Measurements from ENCODE around the gene WNT3. TPM values are rescaled to one million over a fixed set of nuclear protein-coding genes. Genes with fewer than 3 reads are reported as not detected.

Gene WNT3
- total and polyA plus RNA-seq, 4 donors: 4.0 to 17.1 (median 10.7) TPM

- Histone ChIP-seq H3K4me3 (ENCODE audit: low read depth, low read length) (no peak overlapping the region), H3K9me3 (ENCODE audit: control insufficient read depth, insufficient read depth, low read length) (no peaks in the 10 kb centered on the region), H3K27me3 (ENCODE audit: control insufficient read depth, insufficient read depth, low read length) (peaks cover 7% of the 10 kb centered on the region), H3K36me3 (ENCODE audit: control insufficient read depth, insufficient read depth, low read length) (no peaks in the 10 kb centered on the region), H3K4me1 (ENCODE audit: control insufficient read depth, insufficient read depth, low read length) (peaks cover 25% of the 10 kb centered on the region), H3K27ac (ENCODE audit: low read depth, low read length) (no peak overlapping the region)
- no peak for DNase-seq (ENCODE audit: low read depth in 4 of 6, low spot score in 6 of 6)
- WGBS (ENCODE audit: insufficient coverage): 90% methylated on average over 3 of the region's 5 CpGs
Measured at GRCh38 chr17:46839211-46839610, 20.7 kb upstream of the WNT3 start.

GRCh38 chr17:46837521-46837920 lies 19.0 kb upstream of the WNT3 start:
- Histone ChIP-seq H3K27ac (ENCODE audit: low read depth, low read length) (no peak overlapping the region), H3K36me3 (ENCODE audit: control insufficient read depth, insufficient read depth, low read length) (no peaks in the 10 kb centered on the region), H3K27me3 (ENCODE audit: control insufficient read depth, insufficient read depth, low read length) (peaks cover 7% of the 10 kb centered on the region), H3K4me1 (ENCODE audit: control insufficient read depth, insufficient read depth, low read length) (peaks cover 42% of the 10 kb centered on the region), H3K9me3 (ENCODE audit: control insufficient read depth, insufficient read depth, low read length) (no peaks in the 10 kb centered on the region), H3K4me3 (ENCODE audit: low read depth, low read length) (no peak overlapping the region)
- no peak for DNase-seq (ENCODE audit: low read depth in 4 of 6, low spot score in 6 of 6)
- WGBS (ENCODE audit: insufficient coverage): 90% methylated on average over 3 of the region's 4 CpGs

- peaks cover 47% of the 10 kb centered on the region for H3K4me1 ChIP-seq (ENCODE audit: control insufficient read depth, insufficient read depth, low read length)
- DNase-seq (ENCODE audit: low read depth in 4 of 6, low spot score in 6 of 6): no peak
- peaks cover 5% of the 10 kb centered on the region for H3K27me3 ChIP-seq (ENCODE audit: control insufficient read depth, insufficient read depth, low read length)
- H3K9me3 ChIP-seq (ENCODE audit: control insufficient read depth, insufficient read depth, low read length): no peaks in the 10 kb centered on the region
- H3K36me3 ChIP-seq (ENCODE audit: control insufficient read depth, insufficient read depth, low read length): no peaks in the 10 kb centered on the region
- 92% methylated on average over 2 of the region's 2 CpGs for WGBS (ENCODE audit: insufficient coverage)
- no peak overlapping the region for H3K4me3 ChIP-seq (ENCODE audit: low read depth, low read length)
- no peak overlapping the region for H3K27ac ChIP-seq (ENCODE audit: low read depth, low read length)
Measured at GRCh38 chr17:46836500-46836899, 18.0 kb upstream of the WNT3 start.

GRCh38 chr17:46834846-46835245 lies 16.4 kb upstream of the WNT3 start:
- Histone ChIP-seq H3K9me3 (ENCODE audit: control insufficient read depth, insufficient read depth, low read length) (no peaks in the 10 kb centered on the region), H3K27ac (ENCODE audit: low read depth, low read length) (no peak overlapping the region), H3K36me3 (ENCODE audit: control insufficient read depth, insufficient read depth, low read length) (no peaks in the 10 kb centered on the region), H3K4me1 (ENCODE audit: control insufficient read depth, insufficient read depth, low read length) (peaks cover 48% of the 10 kb centered on the region), H3K27me3 (ENCODE audit: control insufficient read depth, insufficient read depth, low read length) (no peaks in the 10 kb centered on the region), H3K4me3 (ENCODE audit: low read depth, low read length) (no peak overlapping the region)
- no peak for DNase-seq (ENCODE audit: low read depth in 4 of 6, low spot score in 6 of 6)
- 100% methylated on average over 3 of the region's 3 CpGs for WGBS (ENCODE audit: insufficient coverage)

- Histone ChIP-seq H3K4me3 (ENCODE audit: low read depth, low read length) (no peak overlapping the region), H3K36me3 (ENCODE audit: control insufficient read depth, insufficient read depth, low read length) (no peaks in the 10 kb centered on the region), H3K9me3 (ENCODE audit: control insufficient read depth, insufficient read depth, low read length) (no peaks in the 10 kb centered on the region), H3K27ac (ENCODE audit: low read depth, low read length) (peak overlapping the region; percentile 89), H3K27me3 (ENCODE audit: control insufficient read depth, insufficient read depth, low read length) (no peaks in the 10 kb centered on the region), H3K4me1 (ENCODE audit: control insufficient read depth, insufficient read depth, low read length) (peaks cover 48% of the 10 kb centered on the region)
- DNase-seq (ENCODE audit: low read depth in 4 of 6, low spot score in 6 of 6): no peak
- 83% methylated on average over 1 of the region's 2 CpGs for WGBS (ENCODE audit: insufficient coverage)
Measured at GRCh38 chr17:46833840-46834208, 15.3 kb upstream of the WNT3 start.

DNA sequence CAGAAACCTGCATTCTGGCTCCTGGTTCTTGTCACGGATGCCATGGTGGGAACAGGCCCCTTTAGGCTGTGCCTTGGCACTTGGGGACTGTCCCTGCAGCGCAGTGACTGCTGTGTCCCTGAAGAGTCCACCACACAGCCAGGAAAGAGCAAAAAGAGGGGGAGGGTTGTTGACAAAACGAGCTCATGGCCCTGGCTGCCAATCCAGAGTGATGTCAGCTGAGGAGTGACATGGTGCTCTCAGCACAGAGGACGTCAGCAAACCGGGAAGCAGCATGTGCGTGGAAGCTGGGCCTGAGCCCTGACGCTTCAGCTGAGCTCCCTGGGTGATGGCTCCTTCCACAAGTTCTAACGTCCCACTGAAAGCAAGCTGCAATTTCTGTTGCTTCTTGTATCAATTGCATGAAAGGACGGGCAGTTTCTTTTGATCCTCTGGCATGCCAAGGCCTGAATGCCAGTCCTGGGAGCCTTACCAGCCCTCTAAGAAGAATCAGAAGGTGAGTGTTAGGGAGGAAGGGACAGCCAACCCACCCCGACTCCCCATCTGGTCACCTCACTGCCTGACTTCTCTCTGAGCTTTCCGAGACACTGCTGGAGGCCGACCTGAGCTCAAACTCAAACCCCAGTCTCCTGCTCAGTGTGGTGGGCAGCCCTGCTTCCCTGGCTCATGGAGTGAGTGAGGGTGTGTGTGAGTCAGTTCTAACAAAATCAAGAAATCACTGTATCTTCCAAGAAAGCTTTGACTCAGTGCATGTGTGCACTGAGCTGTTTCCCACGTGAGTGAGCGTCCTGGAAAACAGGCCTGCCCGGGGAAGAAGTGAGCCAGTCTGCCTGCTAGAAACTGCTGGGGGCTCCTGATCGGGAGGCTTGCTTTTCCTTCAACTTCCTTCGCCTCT lies 14.7 kb upstream of the WNT3 start:
- WGBS (ENCODE audit: insufficient coverage): 30% methylated on average over 12 of the region's 17 CpGs
- Histone ChIP-seq H3K27me3 (ENCODE audit: control insufficient read depth, insufficient read depth, low read length) (no peaks in the 10 kb centered on the region), H3K9me3 (ENCODE audit: control insufficient read depth, insufficient read depth, low read length) (no peaks in the 10 kb centered on the region), H3K4me1 (ENCODE audit: control insufficient read depth, insufficient read depth, low read length) (peaks cover 48% of the 10 kb centered on the region), H3K36me3 (ENCODE audit: control insufficient read depth, insufficient read depth, low read length) (no peaks in the 10 kb centered on the region), H3K27ac (ENCODE audit: low read depth, low read length) (peak overlapping the region; percentile 89), H3K4me3 (ENCODE audit: low read depth, low read length) (no peak overlapping the region)
- DNase-seq (ENCODE audit: low read depth in 4 of 6, low spot score in 6 of 6): peak in 3 of 6 donors; percentile 48 to 73 (median 72)

- H3K36me3 ChIP-seq (ENCODE audit: control insufficient read depth, insufficient read depth, low read length): no peaks in the 10 kb centered on the region
- peaks cover 48% of the 10 kb centered on the region for H3K4me1 ChIP-seq (ENCODE audit: control insufficient read depth, insufficient read depth, low read length)
- H3K27me3 ChIP-seq (ENCODE audit: control insufficient read depth, insufficient read depth, low read length): no peaks in the 10 kb centered on the region
- H3K4me3 ChIP-seq (ENCODE audit: low read depth, low read length): no peak overlapping the region
- H3K9me3 ChIP-seq (ENCODE audit: control insufficient read depth, insufficient read depth, low read length): no peaks in the 10 kb centered on the region
- peak overlapping the region; percentile 89 for H3K27ac ChIP-seq (ENCODE audit: low read depth, low read length)
- 4% methylated on average over 8 of the region's 11 CpGs for WGBS (ENCODE audit: insufficient coverage)
- DNase-seq (ENCODE audit: low read depth in 4 of 6, low spot score in 6 of 6): peak in 4 of 6 donors; percentile 73 to 93 (median 82)
Measured at GRCh38 chr17:46832331-46832821, 13.9 kb upstream of the WNT3 start.

GRCh38 chr17:46831573-46832330 lies 13.3 kb upstream of the WNT3 start:
- H3K27me3 ChIP-seq (ENCODE audit: control insufficient read depth, insufficient read depth, low read length): no peaks in the 10 kb centered on the region
- peaks cover 3% of the 10 kb centered on the region for H3K36me3 ChIP-seq (ENCODE audit: control insufficient read depth, insufficient read depth, low read length)
- peak overlapping the region; percentile 89 for H3K27ac ChIP-seq (ENCODE audit: low read depth, low read length)
- 33% methylated on average over 11 of the region's 14 CpGs for WGBS (ENCODE audit: insufficient coverage)
- no peaks in the 10 kb centered on the region for H3K9me3 ChIP-seq (ENCODE audit: control insufficient read depth, insufficient read depth, low read length)
- H3K4me3 ChIP-seq (ENCODE audit: low read depth, low read length): no peak overlapping the region
- no peak for DNase-seq (ENCODE audit: low read depth in 4 of 6, low spot score in 6 of 6)
- H3K4me1 ChIP-seq (ENCODE audit: control insufficient read depth, insufficient read depth, low read length): peaks cover 48% of the 10 kb centered on the region

DNA sequence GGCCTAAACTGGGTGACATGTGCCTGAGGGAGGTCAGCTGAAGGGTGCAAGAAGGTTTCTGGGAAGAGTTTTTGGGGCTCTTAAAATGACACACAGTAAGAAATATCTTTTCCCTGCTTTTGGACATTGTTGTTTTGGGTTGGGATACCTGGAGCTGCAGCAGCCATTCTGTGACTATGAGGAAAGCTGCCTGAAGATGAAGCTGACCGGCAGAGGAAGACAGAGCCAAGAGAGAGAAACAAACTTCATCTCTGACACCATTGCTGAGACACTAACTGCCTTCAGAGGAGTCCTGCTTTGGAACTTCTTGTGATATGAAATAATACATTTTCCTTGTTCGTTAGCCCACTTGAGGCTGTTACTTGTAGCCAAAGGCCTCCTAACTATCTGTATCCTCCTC lies 8.8 kb upstream of the WNT3 start:
- Histone ChIP-seq H3K27me3 (ENCODE audit: control insufficient read depth, insufficient read depth, low read length) (peaks cover 4% of the 10 kb centered on the region), H3K4me1 (ENCODE audit: control insufficient read depth, insufficient read depth, low read length) (peaks cover 14% of the 10 kb centered on the region), H3K36me3 (ENCODE audit: control insufficient read depth, insufficient read depth, low read length) (peaks cover 18% of the 10 kb centered on the region), H3K27ac (ENCODE audit: low read depth, low read length) (no peak overlapping the region), H3K4me3 (ENCODE audit: low read depth, low read length) (no peak overlapping the region), H3K9me3 (ENCODE audit: control insufficient read depth, insufficient read depth, low read length) (no peaks in the 10 kb centered on the region)
- DNase-seq (ENCODE audit: low read depth in 4 of 6, low spot score in 6 of 6): no peak
- WGBS (ENCODE audit: insufficient coverage): no CpG with 5 or more reads among the region's 2 CpGs
